ENCODE results near the gene TYW1.
A peak's percentile ranks its signal among the peaks of the same experiment; 100 is the strongest.
"Not testable (repeated sequence)": the region's sequence is repeated elsewhere in the genome, so short reads cannot be mapped to it uniquely, and the experiment has no call there.

TYW1 gene

GRCh38 chr7:66995050-66995776 is 1.4 kb upstream of the TYW1 start, which contains the start of gene SBDS:
Gene SBDS, minus strand, starts transcription at chr7:66995586. Its CDS starts 169 bp downstream, at chr7:66995417.
- peak; percentile 91 for DNase-seq (ENCODE audit: low read depth)

DNA sequence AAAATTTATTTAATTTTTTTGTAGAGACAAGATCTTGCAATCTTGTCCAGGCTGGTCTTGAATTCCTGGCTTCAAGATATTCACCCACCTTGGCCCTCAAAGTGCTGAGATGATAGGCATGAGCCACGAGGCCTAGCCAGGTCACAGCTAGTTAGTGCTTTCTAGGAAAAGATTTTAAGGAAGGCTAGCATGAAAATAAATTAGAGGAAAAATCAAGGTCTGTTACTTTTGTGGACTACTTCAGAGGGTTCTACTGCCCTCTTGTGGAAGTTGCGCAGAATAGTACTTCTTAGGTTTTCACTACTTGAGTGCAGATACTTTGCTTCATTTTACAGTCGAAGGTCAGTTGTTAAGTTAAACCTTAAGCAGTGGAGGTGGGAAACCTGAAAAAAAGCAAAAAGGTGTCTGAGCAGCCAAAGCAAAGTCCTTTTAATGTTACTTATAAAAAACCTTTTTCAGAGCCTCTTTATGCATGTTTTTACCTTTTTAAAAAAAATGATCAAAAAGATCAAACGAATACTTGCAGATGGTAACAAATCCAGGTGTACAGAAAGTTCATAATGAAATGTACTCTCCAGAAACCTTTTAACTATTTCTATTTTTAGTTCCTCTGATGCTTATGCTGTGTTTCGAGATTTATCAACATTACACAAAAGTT is 4.1 kb downstream of the TYW1 start:
- not testable (repeated sequence) for DNase-seq (ENCODE audit: low read depth)

- DNase-seq (ENCODE audit: low read depth): not testable (repeated sequence)
These were observed 7.5 kb downstream of the TYW1 start for GRCh38 chr7:67004145-67004544.

- DNase-seq (ENCODE audit: low read depth): no peak
These were observed 10.3 kb downstream of the TYW1 start for GRCh38 chr7:67006965-67007364.

- no peak for DNase-seq (ENCODE audit: low read depth)
These were observed 11.6 kb downstream of the TYW1 start for GRCh38 chr7:67008260-67008659.

GRCh38 chr7:67009677-67010076 is 13.0 kb downstream of the TYW1 start:
- not testable (repeated sequence) for DNase-seq (ENCODE audit: low read depth)

DNA sequence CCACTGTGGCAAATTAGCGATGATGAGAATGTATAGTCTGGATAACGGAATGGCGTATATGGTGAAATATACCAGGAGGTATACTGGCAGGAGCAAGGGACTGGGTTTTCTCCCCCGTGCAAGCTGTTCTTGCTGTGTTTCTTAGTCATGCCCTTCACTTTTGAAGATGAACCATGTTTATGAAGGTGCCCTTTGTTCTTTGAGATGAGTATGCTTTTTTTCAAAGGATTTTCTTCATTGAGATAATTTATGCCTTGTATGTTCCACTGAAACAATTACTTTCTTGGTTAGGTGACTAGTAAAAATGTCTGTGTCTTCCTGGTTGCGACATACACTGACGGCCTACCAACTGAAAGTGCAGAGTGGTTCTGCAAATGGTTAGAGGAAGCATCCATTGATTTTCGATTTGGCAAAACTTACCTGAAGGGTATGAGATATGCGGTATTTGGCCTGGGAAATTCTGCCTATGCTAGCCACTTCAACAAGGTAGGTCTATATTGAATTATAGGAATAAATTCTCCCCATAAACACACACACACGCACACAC is 17.5 kb downstream of the TYW1 start:
- not testable (repeated sequence) for DNase-seq (ENCODE audit: low read depth)

GRCh38 chr7:67017971-67018370 is 21.3 kb downstream of the TYW1 start:
- DNase-seq (ENCODE audit: low read depth): not testable (repeated sequence)

DNA sequence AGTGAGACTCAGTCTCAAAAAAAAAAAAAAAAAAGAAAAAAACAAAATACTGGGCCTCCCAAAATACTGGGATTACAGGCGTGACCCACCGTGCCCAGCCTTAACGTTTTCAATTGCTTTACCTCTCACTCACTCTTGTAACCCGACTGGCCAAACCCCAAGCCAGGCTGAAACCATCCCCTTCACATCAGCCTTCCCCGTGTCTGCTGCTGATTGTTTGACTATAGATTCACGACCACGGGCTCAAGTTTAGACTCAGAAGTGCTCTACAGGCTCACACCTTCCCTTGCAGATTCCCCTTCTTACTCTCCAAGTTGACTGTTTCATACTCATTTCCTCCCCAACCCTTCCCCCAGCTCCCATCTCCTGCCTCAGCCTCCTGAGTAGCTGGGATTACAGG is 22.3 kb downstream of the TYW1 start:
- DNase-seq (ENCODE audit: low read depth): no peak

- no peak for DNase-seq (ENCODE audit: low read depth)
These were observed 23.1 kb downstream of the TYW1 start for GRCh38 chr7:67019562-67020390.

GRCh38 chr7:67021260-67021659 is 24.6 kb downstream of the TYW1 start:
- no peak for DNase-seq (ENCODE audit: low read depth)

- no peak for DNase-seq (ENCODE audit: low read depth)
These were observed 25.9 kb downstream of the TYW1 start for GRCh38 chr7:67022511-67022910.

DNA sequence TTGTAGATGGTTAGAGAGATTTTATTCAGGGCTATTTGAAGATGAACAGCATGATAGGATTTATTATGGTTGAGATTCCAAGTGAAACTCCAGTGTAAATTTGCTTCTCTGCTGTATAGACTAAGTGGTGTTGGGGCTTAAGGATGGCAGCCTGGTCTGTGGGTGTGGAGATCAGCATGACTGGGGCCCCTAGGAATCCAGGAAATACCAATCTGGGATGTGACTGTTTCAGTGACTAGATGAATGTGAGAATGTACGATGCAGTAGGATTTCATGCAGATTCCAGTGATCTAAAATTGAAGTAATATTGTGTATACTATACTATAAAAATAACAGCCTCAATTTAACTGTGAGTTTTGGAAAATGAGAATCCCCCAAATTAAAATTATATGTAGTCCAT is 28.8 kb downstream of the TYW1 start:
- DNase-seq (ENCODE audit: low read depth): not testable (repeated sequence)

GRCh38 chr7:67031685-67032084 is 35.1 kb downstream of the TYW1 start:
- not testable (repeated sequence) for DNase-seq (ENCODE audit: low read depth)

GRCh38 chr7:67033251-67033650 is 36.6 kb downstream of the TYW1 start:
- DNase-seq (ENCODE audit: low read depth): no peak

DNA sequence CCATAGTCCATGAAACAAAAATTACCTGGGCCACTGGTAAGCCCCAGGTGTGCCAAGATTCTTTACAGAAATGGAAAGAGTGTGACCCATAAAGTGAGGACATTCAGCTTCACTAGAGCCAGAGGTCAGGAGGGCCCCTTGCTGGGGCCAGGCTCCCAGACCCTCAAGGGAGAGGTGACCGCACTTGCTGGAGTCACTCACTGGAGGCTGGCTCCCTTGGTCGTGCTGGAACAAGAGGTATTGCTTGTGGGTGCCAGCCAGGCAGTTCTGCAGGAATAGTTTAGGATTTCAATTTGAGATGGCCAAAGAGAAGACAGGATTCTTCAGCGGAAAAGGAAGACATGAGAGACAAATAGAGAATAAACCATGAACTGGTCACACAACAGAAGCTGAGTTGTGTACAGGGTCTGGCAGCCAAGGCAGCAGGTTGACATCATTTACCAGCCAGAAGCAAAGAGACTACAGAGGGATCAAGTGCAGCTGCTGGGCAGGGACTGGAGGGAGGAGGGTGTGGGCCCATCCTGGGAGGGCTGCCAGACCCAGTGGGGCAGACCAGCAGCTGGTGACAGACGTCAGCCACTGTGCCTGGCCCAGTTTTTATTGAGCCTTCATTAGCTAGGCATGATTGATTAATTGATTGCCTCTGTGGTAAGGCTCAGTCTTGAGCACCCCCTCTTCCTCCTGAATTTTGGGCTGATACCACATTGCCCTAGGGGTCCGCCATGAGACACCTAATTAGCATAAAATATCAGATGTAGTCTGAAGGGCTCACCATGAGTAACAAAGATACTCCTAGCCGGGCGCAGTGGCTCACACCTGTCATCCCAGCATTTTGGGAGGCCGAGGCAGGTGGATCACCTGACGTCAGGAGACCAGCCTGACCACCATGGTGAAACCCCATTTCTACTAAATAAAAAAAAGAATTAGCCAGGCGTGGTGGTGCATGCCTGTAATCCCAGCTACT is 40.1 kb downstream of the TYW1 start:
- not testable (repeated sequence) for DNase-seq (ENCODE audit: low read depth)

DNA sequence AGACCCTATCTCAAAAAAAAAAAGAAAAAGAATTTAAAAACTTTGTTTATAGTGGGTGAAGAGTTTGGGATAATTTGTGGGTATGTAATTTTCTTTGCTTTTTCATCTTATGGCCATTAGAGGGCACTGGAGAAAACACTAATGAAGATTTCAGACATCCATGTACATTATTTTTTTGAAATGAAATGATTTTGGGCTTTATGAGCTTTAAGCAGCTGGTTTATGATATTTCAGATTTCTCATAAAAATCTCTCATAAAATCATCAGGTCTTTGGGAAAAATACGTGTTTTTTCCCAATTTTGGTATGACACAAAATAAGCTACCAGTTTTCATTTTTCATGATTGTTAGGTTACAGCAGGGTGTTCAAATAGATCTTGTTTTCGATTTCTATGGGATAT is 44.2 kb downstream of the TYW1 start:
- DNase-seq (ENCODE audit: low read depth): not testable (repeated sequence)

DNA sequence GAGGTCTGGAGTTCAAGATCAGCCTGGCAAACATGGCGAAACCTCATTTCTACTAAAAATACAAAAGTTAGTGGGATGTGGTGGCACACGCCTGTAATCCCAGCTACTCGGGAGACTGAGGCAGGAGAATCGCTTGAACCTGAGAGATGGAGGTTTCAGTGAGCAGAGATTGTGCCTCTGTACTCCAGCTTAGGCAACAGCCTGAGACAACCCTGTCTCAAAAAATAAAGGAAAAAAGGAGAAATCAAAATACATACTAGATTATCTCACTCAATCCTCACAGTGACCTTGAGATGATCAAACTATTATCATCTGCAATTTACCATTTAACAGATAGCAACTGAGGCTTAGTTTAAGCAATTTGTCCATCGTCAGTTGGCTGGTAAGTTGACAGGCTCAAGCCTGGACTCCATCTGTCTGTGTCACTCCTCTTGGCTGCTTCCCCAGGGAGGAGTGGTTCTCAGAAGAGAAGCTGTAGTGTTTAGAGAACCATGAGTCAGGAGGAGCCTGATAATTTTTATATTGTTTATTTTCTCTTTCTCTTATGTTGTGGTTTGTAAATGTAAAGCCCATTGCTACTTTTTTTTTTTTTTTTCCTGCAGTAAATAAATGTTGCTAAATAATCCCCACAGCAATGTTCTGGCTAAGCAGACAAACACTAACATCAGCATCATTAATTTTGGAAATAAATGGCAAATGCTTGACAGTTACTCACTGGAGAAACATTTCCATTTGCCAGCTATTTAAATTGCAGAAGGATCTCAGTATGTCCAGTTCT is 46.3 kb downstream of the TYW1 start:
- not testable (repeated sequence) for DNase-seq (ENCODE audit: low read depth)

- DNase-seq (ENCODE audit: low read depth): not testable (repeated sequence)
These were observed 46.9 kb downstream of the TYW1 start for GRCh38 chr7:67043559-67043930.

DNA sequence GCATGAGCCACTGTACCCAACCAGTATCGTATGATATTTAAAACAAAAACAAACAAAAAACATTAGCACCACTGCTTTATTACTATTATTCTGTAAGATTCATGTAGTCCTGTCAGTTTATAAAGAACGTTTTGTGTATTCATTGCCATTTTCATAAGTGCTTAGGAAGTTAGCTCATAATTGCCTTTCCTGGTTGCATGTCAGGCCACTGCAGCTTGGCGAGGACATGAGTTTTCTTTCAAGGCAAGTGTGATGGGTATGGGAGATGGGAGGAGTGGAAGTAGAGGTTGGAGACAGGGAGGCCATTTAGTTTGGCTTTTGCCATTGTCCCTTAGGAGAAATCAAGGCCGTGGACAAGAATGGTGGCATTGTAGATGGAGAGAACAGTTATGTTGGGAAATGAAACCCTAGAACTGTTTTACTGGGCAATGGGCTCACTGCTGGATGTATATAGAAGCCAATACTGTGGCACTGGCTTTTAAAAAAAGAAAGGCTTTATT is 48.9 kb downstream of the TYW1 start:
- no peak for DNase-seq (ENCODE audit: low read depth)

All from activated T-cell treated with anti-CD3 and anti-CD28 coated beads for 24 hours (primary cell).